Stimulated activated CD4-positive, alpha-beta T cell treated with anti-CD3 and anti-CD28 coated beads, TNF-alpha, amount 100 ng/mL, for 24 hours (primary cell): ENCODE results near the gene EVL.

Experiments
- DNase-seq, 3 experiments: peaks; one replicate each; pipeline ENCODE4 v3.0.0-alpha.2; 2020; ENCODE audit warnings: low read depth in 3 of 3

EVL gene

DNA sequence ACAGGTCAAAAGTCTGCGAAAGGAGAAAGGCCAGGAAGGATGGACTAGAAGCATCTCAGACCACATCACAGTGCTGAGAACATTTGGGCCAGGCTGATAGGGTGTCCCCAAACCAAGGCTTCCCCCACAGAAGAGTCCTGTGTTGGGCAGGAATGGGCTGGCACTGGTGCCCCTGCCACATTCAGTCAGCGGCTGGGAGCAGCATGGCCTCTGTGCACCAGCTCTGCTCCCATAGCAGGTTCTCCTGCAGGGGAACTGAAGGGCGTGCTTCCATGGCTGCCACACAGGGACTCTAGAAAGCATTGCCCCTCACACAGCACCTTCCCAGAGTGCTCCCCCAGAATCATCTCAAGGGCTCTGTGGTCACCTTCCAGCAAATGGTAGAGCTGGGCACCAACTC lies 17.5 kb downstream of the EVL start:
- no peak for DNase-seq

DNA sequence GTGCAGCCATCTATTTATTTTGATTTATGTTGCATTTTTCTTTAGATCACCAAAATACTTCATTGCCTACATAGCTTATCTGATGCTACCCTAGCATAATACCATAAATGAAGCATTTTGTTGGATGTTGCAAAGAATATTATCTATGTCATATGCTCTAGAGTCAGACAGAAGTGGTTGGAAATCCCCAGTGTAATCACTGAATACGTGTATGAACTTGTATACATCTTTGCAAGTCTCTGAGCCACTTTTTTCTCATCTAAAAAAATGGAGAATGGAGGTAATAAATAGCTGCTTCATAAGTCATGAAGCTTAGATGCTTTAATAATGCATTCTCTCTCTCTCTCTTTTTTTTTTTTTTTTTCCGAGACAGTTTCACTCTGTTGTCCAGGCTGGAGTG lies 18.5 kb downstream of the EVL start:
- DNase-seq: no peak

GRCh38 chr14:100084591-100084990 lies 19.4 kb downstream of the EVL start:
- no peak for DNase-seq

DNA sequence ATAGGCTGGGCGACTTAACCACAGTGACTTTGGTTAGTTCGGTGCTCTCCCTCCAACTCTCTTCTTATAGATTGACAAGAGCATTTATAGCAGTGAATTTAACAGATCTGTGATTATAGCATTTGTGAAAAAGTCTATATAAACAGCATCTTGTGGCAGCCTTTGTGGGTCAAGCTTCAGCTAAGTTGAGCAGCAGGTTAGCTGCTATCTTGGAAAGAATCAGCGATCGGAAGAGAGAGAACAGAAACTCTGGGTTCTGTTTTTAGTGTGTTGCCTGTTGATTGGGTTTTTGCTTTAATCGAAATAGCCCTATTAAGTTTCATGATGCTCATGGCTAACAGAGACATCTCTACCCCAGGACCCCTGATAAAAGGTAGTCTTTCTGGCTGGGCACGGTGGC lies 20.2 kb downstream of the EVL start:
- no peak for DNase-seq

- no peak for DNase-seq
These were observed 21.1 kb downstream of the EVL start for GRCh38 chr14:100086361-100086760.

GRCh38 chr14:100088226-100088625 lies 23.0 kb downstream of the EVL start:
- DNase-seq: no peak

GRCh38 chr14:100091386-100091785 lies 26.2 kb downstream of the EVL start:
- DNase-seq: no peak

GRCh38 chr14:100092832-100093231 lies 27.6 kb downstream of the EVL start:
- no peak for DNase-seq

DNA sequence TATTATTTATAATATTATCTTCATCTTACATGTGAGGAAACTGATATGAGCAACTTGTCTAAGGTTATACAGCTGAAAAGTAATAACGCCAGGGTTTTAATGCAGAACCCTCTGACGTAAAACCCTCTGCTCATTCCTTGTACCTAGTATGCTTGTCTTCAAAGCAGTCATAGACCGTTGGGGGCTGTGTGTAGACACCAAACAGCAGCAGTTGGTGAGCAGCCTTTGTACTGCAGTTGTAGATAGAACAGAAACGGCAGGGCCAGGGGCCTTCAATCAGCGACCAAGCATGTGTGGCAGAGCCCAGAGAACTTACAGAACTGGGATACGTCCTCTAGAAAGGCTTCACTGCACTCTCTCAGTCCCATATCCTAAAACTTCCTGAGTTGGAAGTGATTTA lies 28.1 kb downstream of the EVL start:
- no peak for DNase-seq

GRCh38 chr14:100096656-100097055 lies 31.4 kb downstream of the EVL start:
- no peak for DNase-seq

DNA sequence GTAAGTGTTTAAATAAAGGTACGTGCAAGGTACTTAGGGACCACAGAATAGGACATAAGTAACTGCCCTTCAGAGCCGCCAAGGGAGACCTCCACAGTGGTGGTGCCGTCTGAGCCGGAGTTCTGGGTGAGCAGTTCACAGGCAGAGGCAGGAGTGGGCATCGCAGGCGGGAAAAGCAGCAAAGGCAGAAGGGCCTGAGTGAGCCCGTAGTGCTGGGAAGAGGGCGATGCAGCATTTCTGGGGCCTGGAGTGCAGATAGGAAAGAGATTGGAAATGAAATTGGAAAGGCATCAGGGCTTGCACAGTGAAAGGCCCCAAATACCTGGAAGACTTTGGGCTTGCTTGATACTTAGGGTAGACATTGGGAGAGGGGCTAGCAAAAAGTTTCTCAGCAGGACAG lies 32.9 kb downstream of the EVL start:
- no peak for DNase-seq

DNA sequence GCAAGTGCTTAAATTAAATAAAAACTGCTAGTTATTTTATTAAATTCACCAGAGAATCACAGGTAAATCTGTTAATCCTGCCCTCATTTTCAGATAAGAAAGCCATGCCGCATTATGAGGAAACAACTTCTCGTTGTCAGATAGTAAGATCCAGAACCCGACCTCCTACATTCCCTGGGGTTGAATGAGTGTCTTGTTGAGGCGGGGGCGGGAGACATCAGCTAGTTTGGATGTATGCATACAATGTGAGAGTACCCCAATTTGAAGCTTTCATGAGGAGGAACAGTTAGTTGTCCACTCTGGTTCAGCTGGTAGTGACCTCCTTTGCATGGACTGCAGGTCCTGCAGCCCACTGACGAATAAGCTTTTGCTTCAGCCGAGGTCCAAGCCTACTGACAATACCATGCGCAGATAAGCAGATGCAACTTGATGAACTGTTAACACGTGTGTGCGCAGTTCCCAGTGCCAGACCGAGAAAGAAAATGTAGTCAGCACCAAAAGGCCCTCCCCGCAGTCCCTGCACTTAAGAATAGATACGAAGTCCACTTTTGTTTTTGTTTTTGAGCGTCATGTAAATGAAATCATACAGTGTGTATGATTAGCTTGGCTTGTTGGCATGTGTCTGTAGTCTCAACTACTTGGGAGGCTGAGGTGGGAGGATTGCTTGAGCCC lies 34.9 kb downstream of the EVL start:
- no peak for DNase-seq

DNA sequence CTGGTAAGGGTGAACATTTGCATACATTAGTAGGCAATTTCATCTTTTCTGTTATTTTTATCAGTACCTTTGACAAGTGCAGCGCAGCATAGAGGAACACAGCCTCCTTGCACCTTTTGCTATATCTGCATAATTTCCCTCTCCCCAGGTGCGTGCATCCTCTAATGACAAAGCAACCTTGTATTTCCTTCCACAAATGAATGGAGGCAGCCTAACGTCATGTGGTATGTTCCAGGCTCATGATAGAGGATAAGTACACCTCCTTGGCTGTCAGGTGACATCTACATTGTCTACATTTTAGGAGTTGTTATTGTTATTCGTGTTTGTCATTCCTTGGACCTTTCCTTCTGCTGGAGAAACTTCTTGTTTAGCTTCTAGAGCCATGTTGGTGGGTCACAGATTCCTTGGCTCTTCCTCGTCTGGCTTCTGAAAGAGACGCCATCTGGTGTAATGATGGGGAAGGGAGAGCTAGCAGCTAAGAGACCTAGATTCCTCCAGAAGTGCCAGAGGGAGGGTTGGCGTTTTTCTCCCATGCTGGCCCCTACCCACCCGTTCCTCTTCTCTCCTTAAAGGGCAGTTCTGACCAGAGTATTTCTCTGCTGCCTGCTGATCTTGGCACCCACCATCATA lies 37.0 kb downstream of the EVL start:
- no peak for DNase-seq

GRCh38 chr14:100103250-100104005 lies 38.2 kb downstream of the EVL start:
- DNase-seq: no peak

GRCh38 chr14:100104006-100104352 lies 38.8 kb downstream of the EVL start:
- no peak for DNase-seq

DNA sequence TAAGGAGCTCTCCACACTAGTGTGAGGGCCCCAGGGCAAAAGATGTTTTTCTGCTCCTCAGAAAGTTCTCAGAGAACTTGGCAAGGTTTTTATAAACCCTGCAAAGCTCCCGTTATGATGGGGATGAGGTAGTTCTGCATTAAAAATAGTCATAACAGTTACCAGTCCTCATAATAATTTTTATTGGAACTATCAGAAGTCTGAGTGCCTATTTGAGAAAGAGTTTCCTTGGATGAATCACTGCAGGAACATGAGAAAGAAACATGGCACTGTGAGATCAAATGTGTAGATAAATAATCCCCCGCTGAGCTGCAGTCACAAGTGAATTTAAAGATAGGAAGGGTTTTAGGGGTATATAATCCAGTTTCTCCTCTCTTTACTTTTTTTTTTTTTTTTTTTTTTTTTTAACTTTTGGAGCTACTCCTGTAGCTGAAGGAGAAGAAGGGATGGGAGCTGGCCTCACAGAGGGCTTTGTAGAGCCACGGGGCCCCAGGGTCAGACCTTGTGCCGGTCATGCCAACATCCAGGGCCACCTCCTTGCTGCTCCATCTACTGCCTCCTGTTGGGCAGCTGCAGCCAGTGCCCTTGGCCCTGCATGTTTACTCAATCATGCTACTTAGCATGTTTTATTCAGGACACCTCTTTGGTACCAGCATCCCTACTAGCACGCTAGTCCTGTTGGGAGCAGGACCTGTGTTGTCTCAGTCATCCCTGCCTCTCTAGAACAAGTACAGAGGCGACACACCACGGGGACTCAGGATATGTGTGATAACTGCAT lies 39.5 kb downstream of the EVL start:
- no peak for DNase-seq

DNA sequence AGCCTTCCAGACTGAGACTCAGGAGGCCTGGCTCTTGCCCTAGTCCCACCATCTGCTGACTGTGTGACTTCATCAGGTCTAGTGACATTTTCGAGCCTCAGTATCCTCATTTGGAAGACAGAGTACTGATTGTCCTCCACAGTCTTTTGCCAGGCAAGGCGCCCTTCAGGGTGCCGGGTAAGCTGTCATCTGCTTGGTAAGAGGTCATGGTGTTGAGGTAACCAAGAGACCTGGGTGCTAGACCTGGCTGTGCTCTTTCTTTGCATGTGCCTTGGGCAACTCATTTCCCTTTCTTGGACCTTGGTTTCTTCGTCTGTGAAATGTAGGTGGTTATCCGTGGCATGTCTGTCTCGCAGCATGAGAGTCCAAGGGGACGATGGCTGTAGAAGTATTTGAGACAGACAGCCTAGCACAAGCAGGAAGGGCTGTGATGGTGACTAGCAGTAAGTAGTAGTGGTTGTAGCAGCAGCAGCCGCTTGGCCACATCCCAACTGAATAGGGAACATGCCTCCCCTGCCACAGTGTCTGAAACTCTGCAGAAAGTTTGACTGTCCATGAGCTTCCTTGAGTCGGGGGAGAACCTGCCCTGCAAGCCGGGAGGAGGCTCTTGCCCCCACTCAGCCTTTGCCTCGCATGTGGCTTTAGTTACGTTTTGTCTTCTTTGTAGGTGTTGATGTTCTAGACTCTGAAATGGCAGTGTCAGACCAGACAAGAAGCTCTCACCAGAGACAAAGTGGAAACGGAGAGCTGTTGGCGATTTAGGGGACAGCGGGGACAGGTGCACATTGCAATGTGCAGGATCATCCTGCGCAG lies 40.3 kb downstream of the EVL start:
- DNase-seq: no peak

- DNase-seq: peak in 2 of 3 experiments; percentile 48
These were observed 41.3 kb downstream of the EVL start for GRCh38 chr14:100106250-100107112.

DNA sequence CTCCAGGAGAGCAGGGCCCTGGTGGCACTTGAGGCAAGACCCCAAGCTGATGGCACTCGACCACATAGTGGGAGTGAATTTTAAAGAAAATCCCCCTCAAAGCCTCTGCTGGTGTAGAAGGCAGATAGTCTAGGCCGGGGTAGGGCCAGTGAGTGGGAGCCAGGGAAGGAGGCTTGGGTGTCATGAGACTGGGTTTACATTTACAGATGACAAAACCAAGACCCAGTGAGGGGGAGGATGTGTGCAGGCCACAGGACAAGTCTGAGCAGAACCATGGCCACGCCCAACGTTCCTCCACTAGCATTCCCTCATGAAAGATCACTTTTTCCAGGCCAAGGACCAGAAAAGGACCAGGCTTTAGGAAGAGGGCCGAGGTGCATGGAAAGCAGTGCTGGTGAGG lies 42.0 kb downstream of the EVL start:
- no peak for DNase-seq

DNA sequence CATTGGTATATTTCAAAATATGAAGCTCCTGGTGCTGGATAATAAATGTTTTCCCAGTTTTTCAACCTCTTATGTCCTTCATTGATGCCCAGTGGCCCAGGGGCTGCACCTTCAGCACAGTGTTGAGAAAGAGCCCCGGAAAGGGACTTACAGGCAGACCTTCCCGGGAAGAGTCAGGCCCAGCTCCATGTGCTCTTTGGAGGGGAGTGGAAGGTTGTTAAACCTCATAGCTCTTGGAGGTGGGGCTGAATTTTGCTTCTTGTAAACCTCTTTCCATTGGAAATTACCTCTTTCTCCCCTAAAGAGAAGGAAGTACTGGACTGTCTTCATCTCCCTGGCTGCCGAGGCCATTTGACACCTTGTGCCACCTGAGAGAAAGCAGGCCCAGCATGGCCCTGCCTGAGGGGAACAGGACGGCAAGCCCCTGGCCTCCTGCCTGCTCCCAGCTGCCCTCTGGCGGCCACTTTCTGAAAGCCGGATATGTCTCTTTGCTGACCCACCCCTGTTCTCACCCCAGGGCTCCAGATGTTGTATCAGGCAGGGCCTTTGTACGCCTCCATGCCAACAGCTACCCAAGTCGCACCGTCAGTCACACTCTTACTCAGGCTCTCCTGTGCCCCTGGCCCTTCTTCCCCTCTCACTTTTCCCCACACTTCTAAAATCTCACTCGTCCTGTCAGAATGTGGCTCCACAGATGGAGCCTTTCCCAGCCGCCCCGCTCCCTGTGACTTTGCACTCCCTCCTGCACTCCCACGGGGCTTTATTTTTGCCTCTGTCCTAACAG lies 43.0 kb downstream of the EVL start:
- peak; percentile 77 to 90 (median 78) for DNase-seq
